ENCODE data around the gene TPST1.

- TF ChIP-seq CTCF (IDR thresholded peaks at IDR 0.05) (no peak), POLR2A (IDR thresholded peaks at IDR 0.05) (no peak)
Measured at GRCh38 chr7:66263936-66264335, 58.8 kb downstream of the TPST1 start.

All from Peyer's patch (tissue), 4 donors.